ENCODE data around the gene GINS1. TPM values are rescaled to one million over a fixed set of nuclear protein-coding genes. Genes with fewer than 3 reads are reported as not detected.

The GINS1 gene
- total and polyA plus RNA-seq, 2 of the 8 experiments (the other 6 are each of a cell fraction or from before 2014, with no cell fraction given): 44.7 to 68.4 TPM

DNA sequence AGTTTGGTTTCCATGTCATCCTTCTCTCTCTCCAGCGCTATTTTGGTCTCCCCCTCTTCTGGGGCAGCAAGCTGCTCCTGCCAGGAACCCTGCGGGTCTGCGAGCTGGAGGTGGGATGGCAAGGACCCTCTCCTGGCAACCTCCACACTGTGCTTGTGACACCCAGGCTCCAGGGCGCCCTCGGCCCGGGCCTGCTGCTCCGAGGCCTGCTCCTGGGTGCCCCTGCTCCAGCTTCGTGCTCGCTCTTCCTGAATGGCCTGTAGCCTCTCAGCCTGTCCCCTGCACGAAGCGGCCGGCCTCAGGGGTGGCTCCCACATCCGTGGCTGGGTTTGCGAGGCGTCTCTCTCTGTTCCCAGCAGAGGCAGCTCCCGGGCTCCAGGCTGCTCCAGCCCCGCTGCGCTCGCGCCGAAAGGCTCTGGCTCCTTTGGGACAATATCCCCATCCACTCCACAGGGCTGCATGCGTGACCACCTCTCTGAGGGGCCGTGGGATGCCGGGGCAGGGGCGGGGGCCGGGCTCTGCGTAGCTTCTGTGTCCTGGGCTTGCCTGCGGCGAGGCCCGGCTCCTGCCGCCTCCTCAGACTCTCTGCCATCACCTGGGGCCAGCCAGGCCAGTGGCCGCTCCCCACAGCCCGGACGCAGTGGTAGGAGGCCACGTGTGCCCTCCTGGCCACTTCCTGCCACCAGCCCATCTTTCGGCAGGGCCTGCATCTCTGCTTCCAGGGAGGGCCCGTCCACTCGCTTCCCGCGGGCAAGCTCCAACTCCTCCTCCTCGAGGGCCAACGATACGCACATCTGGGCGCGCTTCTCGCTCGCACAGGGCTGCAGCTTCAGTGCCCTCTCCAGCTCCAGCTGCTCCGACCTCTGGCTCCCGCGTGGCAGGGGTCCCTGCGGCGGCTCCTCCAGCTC is 68.9 kb downstream of the GINS1 start:
- Histone ChIP-seq H2AFZ (ENCODE audit: low read length) (no peak overlapping the region), H3K56ac (replicated peaks; ENCODE audit: insufficient read length, low read depth, low read length) (no peak overlapping the region), H2BK20ac (ENCODE audit: low read length) (no peak overlapping the region), H3K9ac (replicated peaks in 1 of 4; ENCODE audit: extremely low read depth in 1 of 4, low read depth in 3 of 4, low read length in 3 of 4) (no peak overlapping the region), H3K18ac (ENCODE audit: extremely low read depth, low read length) (no peak overlapping the region), H2BK5ac (ENCODE audit: low read depth, low read length) (no peak overlapping the region; the same call in 1 of the 2 replicates), H3K23me2 (ENCODE audit: low read depth, low read length) (no peaks in the 10 kb centered on the region), H3K4me3 (ENCODE audit: extremely low read depth in 1 of 4, insufficient read depth in 2 of 4, low read depth in 3 of 4, low read length in 4 of 4) (no peak overlapping the region), H2BK12ac (ENCODE audit: low read depth, low read length) (no peak overlapping the region), H4K20me1 (replicated peaks in 1 of 2; ENCODE audit: control insufficient read depth in 1 of 2, insufficient read depth in 2 of 2, low read length in 2 of 2) (peaks cover 0 to 5% of the 10 kb centered on the region in 2 experiments), H3K27ac (ENCODE audit: low read depth, low read length) (no peak overlapping the region), H3K4me1 (replicated peaks in 1 of 4; ENCODE audit: control insufficient read depth in 3 of 4, insufficient read depth in 4 of 4, low read length in 3 of 4) (no peaks in the 10 kb centered on the region), H3K4me2 (ENCODE audit: insufficient read depth in 1 of 2, low read depth in 2 of 2, low read length in 2 of 2) (no peak overlapping the region), H3K27me3 (replicated peaks in 1 of 4; ENCODE audit: control insufficient read depth in 3 of 4, extremely low read depth in 1 of 4, insufficient read depth in 3 of 4, low read length in 3 of 4) (no peaks in the 10 kb centered on the region), H4K91ac (replicated peaks; ENCODE audit: insufficient read length, low read length) (no peak overlapping the region), H3K36me3 (ENCODE audit: control insufficient read depth in 2 of 4, insufficient read depth in 4 of 4, low read length in 3 of 4) (peaks cover 0 to 24% (median 9%) of the 10 kb centered on the region in 4 experiments; a peak in 6 of 8 replicates), H3K9me3 (ENCODE audit: insufficient read depth in 2 of 2, low read depth in 1 of 2, low read length in 1 of 2) (no peaks in the 10 kb centered on the region), H3K23ac (ENCODE audit: insufficient read length) (no peak overlapping the region), H4K5ac (ENCODE audit: insufficient read length, low read depth, low read length) (no peak overlapping the region), H3K4ac (replicated peaks; ENCODE audit: insufficient read length, low read depth, low read length) (no peak overlapping the region), H3K79me1 (ENCODE audit: low read depth, low read length) (no peaks in the 10 kb centered on the region), H2BK15ac (ENCODE audit: low read length) (no peak overlapping the region), H2AK5ac (ENCODE audit: low read depth, low read length) (no peak overlapping the region), H4K8ac (ENCODE audit: extremely low read depth, insufficient read depth, low read length) (peak overlapping the region; percentile 57; the same call in 1 of the 2 replicates), H2BK120ac (replicated peaks; ENCODE audit: low read depth, low read length) (no peak overlapping the region), H3K14ac (ENCODE audit: insufficient read length) (no peak overlapping the region), H3K79me2 (ENCODE audit: control insufficient read depth in 1 of 2, insufficient read depth in 2 of 2, low read length in 2 of 2) (no peaks in the 10 kb centered on the region)
- ChIA-PET CTCF (ENCODE audit: partially characterized antibody) (interaction anchor here (1.0 to 1.1 kb wide), 2 partner anchors 33 to 183 kb away, joined by 3 read pairs; no protein-coding TSS in a partner anchor), POLR2A (ENCODE audit: partially characterized antibody) (no interaction called here)
- WGBS, 2 experiments (ENCODE audit: extremely low coverage in 1 of 2, insufficient coverage in 1 of 2, insufficient read length in 1 of 2, insufficient replicate concordance in 2 of 2, low coverage in 1 of 2, low lambda C conversion rate in 2 of 2, missing lambda C conversion rate in 1 of 2): 96% methylated on average over 35 of the region's 52 CpGs; no CpG with 5 or more reads in 1 of the 2 experiments
- DNase-seq (ENCODE audit: low read depth in 1 of 2, low spot score in 2 of 2) (no peak), FAIRE-seq (no peak)
- TF ChIP-seq GTF2F1 (IDR thresholded peaks at IDR 0.05; ENCODE audit: borderline replicate concordance, low read depth, low read length): no peak
- TF ChIP-seq POLR2AphosphoS5 (IDR thresholded peaks at IDR 0.05; ENCODE audit: low read depth, low read length): no peak
- TF ChIP-seq EP300 (IDR thresholded peaks at IDR 0.05; ENCODE audit: borderline replicate concordance in 1 of 2, low read depth in 2 of 2, low read length in 2 of 2): no peak

All from H1 (cell line).